Sigmoid colon (tissue), 7 donors: ENCODE results near the gene ATXN2. TPM values are rescaled to one million over a fixed set of nuclear protein-coding genes. Genes with fewer than 3 reads are reported as not detected.

Experiments
- DNase-seq: peaks from one replicate; pipeline ENCODE4 v3.0.0-alpha.2; 2019
- H3K27ac ChIP-seq, 4 donors: fragments of 200-600 bp; sonication (generic); one replicate each; pipeline ENCODE4 v1.5.1; 2016 to 2019; ENCODE audit warnings: mild to moderate bottlenecking in 1 of 4
- H3K27me3 ChIP-seq, 3 donors: fragments of 200-600 bp; sonication (generic); one replicate each; pipeline ENCODE4 v1.5.1; 2019; ENCODE audit warnings: mild to moderate bottlenecking in 1 of 3
- H3K36me3 ChIP-seq, 4 donors: fragments of 200-600 bp; sonication (generic); one replicate each; pipeline ENCODE4 v1.5.1; 2016 to 2019
- H3K4me1 ChIP-seq, 4 donors: fragments of 200-600 bp; sonication (generic); one replicate each; pipeline ENCODE4 v1.5.1; 2017 to 2019
- H3K4me3 ChIP-seq, 4 donors: fragments of 200-600 bp; sonication (generic); one replicate each; pipeline ENCODE4 v1.5.1; 2017 to 2019; ENCODE audit warnings: mild to moderate bottlenecking in 2 of 4, moderate library complexity in 1 of 4
- H3K9me3 ChIP-seq, 4 donors: fragments of 200-600 bp in 3 of 4; sonication (generic) in 3 of 4; one replicate each; pipeline versions ENCODE4 v1.5.1 to v1.6.1; 2013 to 2019
- EP300 ChIP-seq, 4 donors: sonication (generic); formaldehyde crosslinking; IDR thresholded peaks; one replicate each; pipeline ENCODE4 v1.6.1; 2017; ENCODE audit warnings: antibody characterized with exemption in 4 of 4
- POLR2A ChIP-seq, 2 donors: fragments of 450-650 bp; IDR thresholded peaks; one replicate each; pipeline ENCODE4 v1.6.1; 2016; ENCODE audit warnings: antibody characterized with exemption in 2 of 2, mild to moderate bottlenecking in 2 of 2, moderate library complexity in 2 of 2
- POLR2AphosphoS5 ChIP-seq, 4 donors: sonication (generic); formaldehyde crosslinking; IDR thresholded peaks; one replicate each; pipeline ENCODE4 v1.6.1; 2017; ENCODE audit warnings: antibody characterized with exemption in 4 of 4
- WGBS, 2 donors: extraction: QIAGEN DNeasy Blood & Tissue Kit; methylation state at CpG; one replicate each; pipeline ENCODE4 v1.1.7; 2013; 5-methylcytosine and 5-hydroxymethylcytosine counted together
- intact Hi-C: fragments of 100-400 bp; cut with DNase I; formaldehyde crosslinking; loops from one replicate; pipeline ENCODE4 v1.15.1; 2023
- polyA plus RNA-seq, 3 donors: library from polyadenylated mRNA; stranded (reverse); fragments of 200-250 nt; gene quantifications; one replicate each; pipeline ENCODE4 v1.2.3, GENCODE V29; 2013
- total RNA-seq, 4 donors: library from RNA; depleted of rRNA; stranded (reverse); fragments of >200 nt; gene quantifications; one replicate each; pipeline ENCODE4 v1.1.0, GENCODE V29; 2016
- TF ChIP-seq, protein P1 (sequence below), 4 experiments: fragments of 450-650 bp in 3 of 4; fragments of 200-600 bp in 1 of 4; IDR thresholded peaks; one replicate each; pipeline ENCODE4 v1.5.1; 2016 to 2019; ENCODE audit warnings: antibody characterized with exemption in 4 of 4, mild to moderate bottlenecking in 3 of 4, moderate library complexity in 2 of 4
- donor health status: healthy with polysubstance abuse.
- donor health status: Bipolar disorder and iron deficiency.
- donor health status: healthy.

The ATXN2 gene
- total and polyA plus RNA-seq, 7 donors, result 6.5 to 119 (median 42.5) TPM

DNA sequence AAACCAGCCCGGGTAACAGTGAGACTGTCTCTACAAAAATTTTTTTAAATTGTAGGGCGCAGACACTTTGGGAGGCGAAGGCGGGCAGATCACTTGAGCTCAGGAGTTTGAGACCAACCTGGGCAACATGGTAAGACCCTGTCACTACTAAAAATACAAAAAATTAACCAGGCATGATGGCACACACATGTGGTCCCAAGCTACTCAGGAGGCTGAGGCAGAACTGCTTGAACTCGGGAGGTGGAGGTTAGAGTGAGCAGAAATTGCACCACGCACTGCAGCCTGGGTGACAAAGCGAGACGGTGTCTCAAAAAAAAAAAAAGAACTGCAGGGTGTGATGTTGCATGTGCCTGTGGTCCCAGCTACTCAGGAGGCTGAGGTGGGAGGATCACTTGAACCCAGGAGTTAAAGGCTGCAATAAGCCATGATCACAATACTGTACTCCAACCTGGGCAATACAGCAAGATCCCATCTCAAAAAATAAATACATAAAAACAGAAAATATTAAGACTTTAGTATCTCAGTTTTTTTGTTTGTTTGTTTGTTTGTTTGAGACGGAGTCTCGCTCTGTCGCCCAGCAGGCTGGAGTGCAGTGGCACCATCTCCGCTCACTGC lies 16.9 kb downstream of the ATXN2 start:
- H3K4me1 ChIP-seq, result peaks cover 0 to 46% (median 34%) of the 10 kb centered on the region in 4 donors
- 96 to 97% methylated on average over 12 of the region's 12 CpGs for WGBS, 2 donors
- no peak for DNase-seq
- intact Hi-C loops, result no loop called here
- H3K36me3 ChIP-seq, result no peaks in the 10 kb centered on the region
- H3K27ac ChIP-seq, result no peak overlapping the region
- no peak for TF ChIP-seq EP300 (IDR thresholded peaks at IDR 0.05)
- no peak for TF ChIP-seq POLR2AphosphoS5 (IDR thresholded peaks at IDR 0.05)
- no peak for TF ChIP-seq POLR2A (IDR thresholded peaks at IDR 0.05)
- TF ChIP-seq, protein P1, sequence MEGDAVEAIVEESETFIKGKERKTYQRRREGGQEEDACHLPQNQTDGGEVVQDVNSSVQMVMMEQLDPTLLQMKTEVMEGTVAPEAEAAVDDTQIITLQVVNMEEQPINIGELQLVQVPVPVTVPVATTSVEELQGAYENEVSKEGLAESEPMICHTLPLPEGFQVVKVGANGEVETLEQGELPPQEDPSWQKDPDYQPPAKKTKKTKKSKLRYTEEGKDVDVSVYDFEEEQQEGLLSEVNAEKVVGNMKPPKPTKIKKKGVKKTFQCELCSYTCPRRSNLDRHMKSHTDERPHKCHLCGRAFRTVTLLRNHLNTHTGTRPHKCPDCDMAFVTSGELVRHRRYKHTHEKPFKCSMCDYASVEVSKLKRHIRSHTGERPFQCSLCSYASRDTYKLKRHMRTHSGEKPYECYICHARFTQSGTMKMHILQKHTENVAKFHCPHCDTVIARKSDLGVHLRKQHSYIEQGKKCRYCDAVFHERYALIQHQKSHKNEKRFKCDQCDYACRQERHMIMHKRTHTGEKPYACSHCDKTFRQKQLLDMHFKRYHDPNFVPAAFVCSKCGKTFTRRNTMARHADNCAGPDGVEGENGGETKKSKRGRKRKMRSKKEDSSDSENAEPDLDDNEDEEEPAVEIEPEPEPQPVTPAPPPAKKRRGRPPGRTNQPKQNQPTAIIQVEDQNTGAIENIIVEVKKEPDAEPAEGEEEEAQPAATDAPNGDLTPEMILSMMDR (IDR thresholded peaks at IDR 0.05), result no peak
- no peaks in the 10 kb centered on the region for H3K9me3 ChIP-seq
- H3K4me3 ChIP-seq, result no peak overlapping the region
- no peaks in the 10 kb centered on the region for H3K27me3 ChIP-seq

DNA sequence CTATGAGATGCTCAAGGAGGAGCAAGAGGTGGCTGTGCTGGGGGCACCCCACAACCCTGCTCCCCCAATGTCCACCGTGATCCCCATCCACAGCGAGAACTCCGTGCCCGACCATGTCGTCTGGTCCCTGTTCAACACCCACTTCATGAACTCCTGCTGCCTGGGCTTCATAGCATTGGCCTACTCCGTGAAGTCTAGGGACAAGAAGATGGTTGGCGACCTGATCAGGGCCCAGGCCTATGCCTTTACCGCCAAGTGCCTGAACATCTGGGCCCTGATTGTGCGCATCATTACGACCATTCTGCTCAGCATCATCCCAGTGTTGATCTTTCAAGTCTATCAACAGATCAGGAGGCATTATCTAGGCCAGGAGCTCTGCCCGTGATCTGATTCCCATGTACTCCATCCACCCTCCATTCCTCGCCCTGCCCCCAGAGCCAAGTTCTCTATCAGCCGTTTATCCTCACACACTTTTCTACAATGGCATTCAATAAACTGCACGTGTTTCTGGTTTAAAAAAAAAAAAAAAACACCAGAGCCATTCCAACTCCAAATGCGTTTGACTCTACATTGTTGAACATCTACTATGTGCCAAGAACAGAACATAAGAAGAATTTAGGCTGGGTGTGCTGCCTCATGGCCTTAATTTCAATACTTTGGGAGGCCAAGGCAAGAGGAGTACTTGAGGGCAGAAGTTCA lies 17.5 kb downstream of the ATXN2 start:
- H3K4me3 ChIP-seq, result no peak overlapping the region
- H3K4me1 ChIP-seq, result peaks cover 0 to 41% (median 27%) of the 10 kb centered on the region in 4 donors
- no peak for TF ChIP-seq POLR2AphosphoS5 (IDR thresholded peaks at IDR 0.05)
- TF ChIP-seq, protein P1 (IDR thresholded peaks at IDR 0.05), result no peak
- TF ChIP-seq EP300 (IDR thresholded peaks at IDR 0.05), result no peak
- no peak for TF ChIP-seq POLR2A (IDR thresholded peaks at IDR 0.05)
- no peak overlapping the region for H3K27ac ChIP-seq
- WGBS, 2 donors, result 89 to 90% methylated on average over 15 of the region's 15 CpGs
- H3K36me3 ChIP-seq, result no peaks in the 10 kb centered on the region
- H3K9me3 ChIP-seq, result no peaks in the 10 kb centered on the region
- intact Hi-C loops, result no loop called here
- DNase-seq, result no peak
- H3K27me3 ChIP-seq, result no peaks in the 10 kb centered on the region

DNA sequence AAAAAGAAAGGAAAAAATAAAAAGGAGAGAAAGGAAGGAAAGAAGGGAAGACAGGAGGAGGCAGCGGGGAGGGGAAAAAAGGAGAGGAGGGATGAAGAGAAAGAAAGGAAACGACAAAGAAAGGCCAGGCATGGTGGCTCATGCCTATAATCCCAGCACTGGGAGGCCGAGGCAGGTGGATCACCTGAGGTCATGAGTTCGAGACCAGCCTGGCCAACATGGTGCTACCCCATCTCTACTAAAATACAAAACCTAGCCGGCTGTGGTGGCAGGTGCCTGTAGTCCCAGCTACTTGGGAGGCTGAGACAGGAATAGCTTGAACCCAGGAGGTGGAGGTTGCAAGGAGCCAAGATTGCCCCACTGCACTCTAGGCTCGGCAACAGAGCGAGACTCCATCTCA lies 18.4 kb downstream of the ATXN2 start:
- DNase-seq, result no peak
- Histone ChIP-seq H3K36me3 (no peaks in the 10 kb centered on the region), H3K4me1 (peaks cover 0 to 35% (median 25%) of the 10 kb centered on the region in 4 donors), H3K9me3 (no peaks in the 10 kb centered on the region), H3K27ac (no peak overlapping the region), H3K4me3 (no peak overlapping the region), H3K27me3 (no peaks in the 10 kb centered on the region)
- 97 to 98% methylated on average over 7 of the region's 7 CpGs for WGBS, 2 donors
- intact Hi-C loops, result no loop called here
- TF ChIP-seq POLR2A (IDR thresholded peaks at IDR 0.05), result no peak
- TF ChIP-seq, protein P1 (IDR thresholded peaks at IDR 0.05), result no peak

DNA sequence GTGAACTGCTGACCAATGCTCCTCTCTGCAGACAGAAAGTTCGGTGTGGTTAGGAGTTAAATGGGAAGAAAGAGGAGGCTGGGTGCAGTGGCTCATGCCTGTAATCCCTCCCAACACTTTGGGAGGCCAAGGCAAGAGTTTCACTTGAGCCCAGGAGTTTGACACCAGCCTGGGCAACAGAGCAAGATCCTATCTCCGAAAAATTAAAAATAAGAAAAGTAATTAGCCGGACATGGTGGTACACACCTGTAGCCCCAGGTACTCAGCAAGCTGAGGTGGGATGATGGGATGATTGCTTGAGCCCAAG lies 19.0 kb downstream of the ATXN2 start:
- WGBS, 2 donors, result 96 to 97% methylated on average over 3 of the region's 3 CpGs

More for the DNA sequence above, 19.0 kb downstream of the ATXN2 start:
- Histone ChIP-seq H3K4me1 (peaks cover 0 to 39% (median 29%) of the 10 kb centered on the region in 4 donors), H3K36me3 (no peaks in the 10 kb centered on the region), H3K9me3 (no peaks in the 10 kb centered on the region), H3K27ac (no peak overlapping the region), H3K27me3 (no peaks in the 10 kb centered on the region), H3K4me3 (no peak overlapping the region)
- intact Hi-C loops, result no loop called here
- no peak for TF ChIP-seq POLR2A (IDR thresholded peaks at IDR 0.05)
- no peak for TF ChIP-seq EP300 (IDR thresholded peaks at IDR 0.05)
- TF ChIP-seq POLR2AphosphoS5 (IDR thresholded peaks at IDR 0.05), result no peak
- TF ChIP-seq, protein P1 (IDR thresholded peaks at IDR 0.05), result no peak
- DNase-seq, result no peak
